Measurements from ENCODE around the gene NR2E3.

The NR2E3 gene

GRCh38 chr15:71791975-71792374 is 18.4 kb upstream of the NR2E3 start:
- DNase-seq (ENCODE audit: low spot score) = no peak

- DNase-seq (ENCODE audit: low spot score) = no peak
Observed at GRCh38 chr15:71792521-71792920, 17.8 kb upstream of the NR2E3 start.

- DNase-seq (ENCODE audit: low spot score) = no peak
Observed at GRCh38 chr15:71798641-71799040, 11.7 kb upstream of the NR2E3 start.

GRCh38 chr15:71800190-71800589 is 10.2 kb upstream of the NR2E3 start:
- DNase-seq (ENCODE audit: low spot score) = no peak

- peak; percentile 43 for DNase-seq (ENCODE audit: low spot score)
Observed at GRCh38 chr15:71800835-71801745, 9.3 kb upstream of the NR2E3 start.

- DNase-seq (ENCODE audit: low spot score) = no peak
Observed at GRCh38 chr15:71801935-71802655, 8.3 kb upstream of the NR2E3 start.

- no peak for DNase-seq (ENCODE audit: low spot score)
Observed at GRCh38 chr15:71802770-71803169, 7.6 kb upstream of the NR2E3 start.

GRCh38 chr15:71804226-71804625 is 6.1 kb upstream of the NR2E3 start:
- no peak for DNase-seq (ENCODE audit: low spot score)

- DNase-seq (ENCODE audit: low spot score) = no peak
Observed at GRCh38 chr15:71804695-71805470, 5.5 kb upstream of the NR2E3 start.

GRCh38 chr15:71806452-71806931 is 3.9 kb upstream of the NR2E3 start:
- DNase-seq (ENCODE audit: low spot score) = no peak

- DNase-seq (ENCODE audit: low spot score) = no peak
Observed at GRCh38 chr15:71807125-71807629, 3.2 kb upstream of the NR2E3 start.

- no peak for DNase-seq (ENCODE audit: low spot score)
Observed at GRCh38 chr15:71807691-71808091, 2.7 kb upstream of the NR2E3 start.

GRCh38 chr15:71808311-71809020 is 1.9 kb upstream of the NR2E3 start:
- no peak for DNase-seq (ENCODE audit: low spot score)

- no peak for DNase-seq (ENCODE audit: low spot score)
Observed at GRCh38 chr15:71809346-71809745, 1.0 kb upstream of the NR2E3 start.

- DNase-seq (ENCODE audit: low spot score) = no peak
Observed at GRCh38 chr15:71811036-71811736, 832 bp downstream of the NR2E3 start.

- no peak for DNase-seq (ENCODE audit: low spot score)
Observed at GRCh38 chr15:71811752-71812735, 1.7 kb downstream of the NR2E3 start.

GRCh38 chr15:71812966-71813722 is 2.8 kb downstream of the NR2E3 start:
- DNase-seq (ENCODE audit: low spot score) = no peak

- no peak for DNase-seq (ENCODE audit: low spot score)
Observed at GRCh38 chr15:71813723-71814470, 3.5 kb downstream of the NR2E3 start.

Data from cerebellar cortex (tissue), 1 donor.